Measurements from ENCODE around the gene ALPL.

The ALPL gene

GRCh38 chr1:21614419-21615115 lies 105.3 kb downstream of the ALPL start:
- DNase-seq (ENCODE audit: low read depth in 2 of 2, low spot score in 1 of 2): no peak

GRCh38 chr1:21616372-21616771 lies 107.1 kb downstream of the ALPL start:
- no peak for DNase-seq (ENCODE audit: low read depth in 2 of 2, low spot score in 1 of 2)

- no peak for DNase-seq (ENCODE audit: low read depth in 2 of 2, low spot score in 1 of 2)
Observed at GRCh38 chr1:21617126-21617738, 108.0 kb downstream of the ALPL start.

GRCh38 chr1:21618059-21618458 lies 108.8 kb downstream of the ALPL start:
- no peak for DNase-seq (ENCODE audit: low read depth in 2 of 2, low spot score in 1 of 2)

- DNase-seq (ENCODE audit: low read depth in 2 of 2, low spot score in 1 of 2): no peak
Observed at GRCh38 chr1:21618561-21619374, 109.5 kb downstream of the ALPL start.

GRCh38 chr1:21619375-21619947 lies 110.2 kb downstream of the ALPL start:
- no peak for DNase-seq (ENCODE audit: low read depth in 2 of 2, low spot score in 1 of 2)

- no peak for DNase-seq (ENCODE audit: low read depth in 2 of 2, low spot score in 1 of 2)
Observed at GRCh38 chr1:21620011-21620410, 110.8 kb downstream of the ALPL start.

- DNase-seq (ENCODE audit: low read depth in 2 of 2, low spot score in 1 of 2): no peak
Observed at GRCh38 chr1:21620496-21620895, 111.3 kb downstream of the ALPL start.

- no peak for DNase-seq (ENCODE audit: low read depth in 2 of 2, low spot score in 1 of 2)
Observed at GRCh38 chr1:21621051-21621450, 111.8 kb downstream of the ALPL start.

- no peak for DNase-seq (ENCODE audit: low read depth in 2 of 2, low spot score in 1 of 2)
Observed at GRCh38 chr1:21621761-21622436, 112.7 kb downstream of the ALPL start.

GRCh38 chr1:21622466-21623315 lies 113.5 kb downstream of the ALPL start:
- DNase-seq (ENCODE audit: low read depth in 2 of 2, low spot score in 1 of 2): no peak

- no peak for DNase-seq (ENCODE audit: low read depth in 2 of 2, low spot score in 1 of 2)
Observed at GRCh38 chr1:21623410-21623961, 114.3 kb downstream of the ALPL start.

GRCh38 chr1:21624571-21625389 lies 115.6 kb downstream of the ALPL start:
- no peak for DNase-seq (ENCODE audit: low read depth in 2 of 2, low spot score in 1 of 2)

- DNase-seq (ENCODE audit: low read depth in 2 of 2, low spot score in 1 of 2): no peak
Observed at GRCh38 chr1:21625390-21626190, 116.4 kb downstream of the ALPL start.

- no peak for DNase-seq (ENCODE audit: low read depth in 2 of 2, low spot score in 1 of 2)
Observed at GRCh38 chr1:21626921-21627339, 117.7 kb downstream of the ALPL start.
